ENCODE measurements around the gene IL6ST.
"Not testable (repeated sequence)": the region's sequence is repeated elsewhere in the genome, so short reads cannot be mapped to it uniquely, and the experiment has no call there.

Gene IL6ST

GRCh38 chr5:56003679-56004078 lies 8.9 kb upstream of the IL6ST start:
- no peak overlapping the region for H3K27ac ChIP-seq (ENCODE audit: low read depth, low read length)
- H3K4me3 ChIP-seq (ENCODE audit: low read depth in 1 of 2, low read length in 2 of 2), result no peak overlapping the region
- H3K27me3 ChIP-seq (ENCODE audit: control insufficient read depth in 1 of 2, insufficient read depth in 2 of 2, low read length in 2 of 2), result no peaks in the 10 kb centered on the region

GRCh38 chr5:56003179-56003578 lies 8.4 kb upstream of the IL6ST start:
- no peaks in the 10 kb centered on the region for H3K9me3 ChIP-seq (ENCODE audit: low read length)
- H3K4me1 ChIP-seq (ENCODE audit: insufficient read depth, low read length), result no peaks in the 10 kb centered on the region
- H3K4me3 ChIP-seq (ENCODE audit: low read depth in 1 of 2, low read length in 2 of 2), result no peak overlapping the region
- no peaks in the 10 kb centered on the region for H3K36me3 ChIP-seq (ENCODE audit: insufficient read depth, low read length)
- H3K9ac ChIP-seq (ENCODE audit: low read length), result no peak overlapping the region
- H3K27ac ChIP-seq (ENCODE audit: low read depth, low read length), result no peak overlapping the region
- no peaks in the 10 kb centered on the region for H3K27me3 ChIP-seq (ENCODE audit: control insufficient read depth in 1 of 2, insufficient read depth in 2 of 2, low read length in 2 of 2)

More at GRCh38 chr5:56003679-56004078, 8.9 kb upstream of the IL6ST start:
- no peaks in the 10 kb centered on the region for H3K9me3 ChIP-seq (ENCODE audit: low read length)
- no peaks in the 10 kb centered on the region for H3K36me3 ChIP-seq (ENCODE audit: insufficient read depth, low read length)
- no peaks in the 10 kb centered on the region for H3K4me1 ChIP-seq (ENCODE audit: insufficient read depth, low read length)
- no peak overlapping the region for H3K9ac ChIP-seq (ENCODE audit: low read length)

DNA sequence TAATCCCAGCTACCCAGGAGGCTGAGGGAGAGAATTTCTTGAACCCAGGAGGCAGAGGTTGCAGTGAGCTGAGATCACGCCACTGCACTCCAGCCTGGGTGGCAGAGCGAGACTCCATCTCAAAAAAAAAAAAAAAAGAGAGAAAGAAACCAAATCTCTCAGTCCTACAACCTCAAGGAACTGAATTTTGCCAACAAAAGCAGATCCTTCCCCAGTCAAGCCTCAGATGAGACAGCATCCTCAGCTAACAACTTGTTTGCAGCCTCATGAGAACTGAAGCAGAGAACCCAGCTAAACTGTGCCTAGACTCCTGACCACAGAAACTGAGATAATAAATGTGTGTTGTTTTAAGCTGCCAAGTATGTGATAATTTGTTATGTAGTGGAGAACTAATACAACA lies 7.5 kb upstream of the IL6ST start:
- no peak overlapping the region for H3K9ac ChIP-seq (ENCODE audit: low read length)
- no peaks in the 10 kb centered on the region for H3K4me1 ChIP-seq (ENCODE audit: insufficient read depth, low read length)
- no peak overlapping the region for H3K4me3 ChIP-seq (ENCODE audit: low read depth in 1 of 2, low read length in 2 of 2)
- no peak overlapping the region for H3K27ac ChIP-seq (ENCODE audit: low read depth, low read length)
- no peaks in the 10 kb centered on the region for H3K36me3 ChIP-seq (ENCODE audit: insufficient read depth, low read length)
- H3K9me3 ChIP-seq (ENCODE audit: low read length), result no peaks in the 10 kb centered on the region
- H3K27me3 ChIP-seq (ENCODE audit: control insufficient read depth in 1 of 2, insufficient read depth in 2 of 2, low read length in 2 of 2), result no peaks in the 10 kb centered on the region

DNA sequence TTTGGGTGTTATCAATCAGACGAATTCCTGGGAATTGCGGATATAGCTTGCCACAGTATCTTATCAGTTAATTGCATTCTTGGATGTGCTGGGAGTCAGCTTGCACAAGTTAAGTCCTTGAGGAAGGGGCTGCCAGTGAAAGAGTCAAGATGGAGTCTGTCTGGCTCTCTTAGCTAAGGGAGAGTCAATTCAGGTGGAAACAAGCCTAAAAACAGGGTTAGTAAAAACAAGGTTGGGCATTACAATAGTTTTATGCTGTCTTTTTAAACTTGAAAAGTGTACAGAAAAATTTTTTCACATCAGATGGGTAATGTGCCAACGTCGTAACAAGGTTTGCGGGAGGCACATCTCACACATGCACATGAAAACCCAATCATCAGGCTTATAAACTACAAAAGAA lies 5.5 kb upstream of the IL6ST start:
- not testable (repeated sequence) for H3K4me3 ChIP-seq (ENCODE audit: low read depth in 1 of 2, low read length in 2 of 2); H3K27me3 ChIP-seq (ENCODE audit: control insufficient read depth in 1 of 2, insufficient read depth in 2 of 2, low read length in 2 of 2); H3K9me3 ChIP-seq (ENCODE audit: low read length); H3K36me3 ChIP-seq (ENCODE audit: insufficient read depth, low read length); H3K27ac ChIP-seq (ENCODE audit: low read depth, low read length); H3K9ac ChIP-seq (ENCODE audit: low read length)
- peaks cover 10% of the 10 kb centered on the region for H3K4me1 ChIP-seq (ENCODE audit: insufficient read depth, low read length)

- H3K27ac ChIP-seq (ENCODE audit: low read depth, low read length), result no peak overlapping the region
- no peaks in the 10 kb centered on the region for H3K9me3 ChIP-seq (ENCODE audit: low read length)
- no peak overlapping the region for H3K4me3 ChIP-seq (ENCODE audit: low read depth in 1 of 2, low read length in 2 of 2)
- H3K36me3 ChIP-seq (ENCODE audit: insufficient read depth, low read length), result no peaks in the 10 kb centered on the region
- peaks cover 10% of the 10 kb centered on the region for H3K4me1 ChIP-seq (ENCODE audit: insufficient read depth, low read length)
- no peak overlapping the region for H3K9ac ChIP-seq (ENCODE audit: low read length)
- no peaks in the 10 kb centered on the region for H3K27me3 ChIP-seq (ENCODE audit: control insufficient read depth in 1 of 2, insufficient read depth in 2 of 2, low read length in 2 of 2)
Measured at GRCh38 chr5:55998966-55999365, 4.2 kb upstream of the IL6ST start.

DNA sequence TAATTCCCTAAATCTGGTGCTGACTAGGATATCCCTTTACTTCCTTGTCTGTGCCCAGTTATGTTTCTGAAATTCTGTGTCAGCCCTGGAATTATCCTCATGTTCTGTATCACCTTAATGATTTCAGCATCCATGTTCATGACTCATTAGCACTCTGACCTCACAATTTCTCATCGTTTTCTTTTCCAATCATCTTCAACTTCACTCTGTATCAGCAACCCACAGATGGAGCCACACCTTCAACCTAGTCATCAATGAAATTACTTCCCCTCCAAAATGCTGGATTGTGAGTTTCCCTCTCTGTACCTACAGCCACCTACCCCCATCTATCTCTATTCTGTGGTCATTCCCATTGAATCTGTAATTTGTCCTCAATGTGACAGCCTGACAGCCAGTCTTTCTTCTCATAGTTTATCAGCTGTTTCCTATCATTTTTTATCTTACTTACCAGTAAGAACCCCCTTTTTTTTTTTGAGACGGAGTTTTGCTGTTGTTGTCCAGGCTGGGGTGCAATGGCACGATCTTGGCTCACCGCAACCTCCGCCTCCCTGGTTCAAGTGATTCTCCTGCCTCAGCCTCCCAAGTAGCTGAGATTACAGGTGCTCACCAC lies 3.1 kb upstream of the IL6ST start:
- Histone ChIP-seq H3K27me3 (ENCODE audit: control insufficient read depth in 1 of 2, insufficient read depth in 2 of 2, low read length in 2 of 2) (no peaks in the 10 kb centered on the region), H3K4me1 (ENCODE audit: insufficient read depth, low read length) (peaks cover 11% of the 10 kb centered on the region), H3K9me3 (ENCODE audit: low read length) (no peaks in the 10 kb centered on the region), H3K4me3 (ENCODE audit: low read depth in 1 of 2, low read length in 2 of 2) (no peak overlapping the region), H3K9ac (ENCODE audit: low read length) (no peak overlapping the region), H3K36me3 (ENCODE audit: insufficient read depth, low read length) (no peaks in the 10 kb centered on the region), H3K27ac (ENCODE audit: low read depth, low read length) (no peak overlapping the region)

GRCh38 chr5:55994998-55995914 lies 493 bp upstream of the IL6ST start:
- Histone ChIP-seq H3K4me3 (ENCODE audit: low read depth in 1 of 2, low read length in 2 of 2) (peak overlapping the region; percentile 67 to 76), H3K9me3 (ENCODE audit: low read length) (no peaks in the 10 kb centered on the region), H3K27ac (ENCODE audit: low read depth, low read length) (peak overlapping the region; percentile 96), H3K36me3 (ENCODE audit: insufficient read depth, low read length) (no peaks in the 10 kb centered on the region), H3K4me1 (ENCODE audit: insufficient read depth, low read length) (peaks cover 26% of the 10 kb centered on the region), H3K9ac (ENCODE audit: low read length) (peak overlapping the region; percentile 88), H3K27me3 (ENCODE audit: control insufficient read depth in 1 of 2, insufficient read depth in 2 of 2, low read length in 2 of 2) (no peaks in the 10 kb centered on the region)

- H3K9me3 ChIP-seq (ENCODE audit: low read length), result no peaks in the 10 kb centered on the region
- peak overlapping the region; percentile 94 for H3K9ac ChIP-seq (ENCODE audit: low read length)
- H3K4me1 ChIP-seq (ENCODE audit: insufficient read depth, low read length), result peaks cover 38% of the 10 kb centered on the region
- peak overlapping the region; percentile 96 for H3K27ac ChIP-seq (ENCODE audit: low read depth, low read length)
- no peaks in the 10 kb centered on the region for H3K36me3 ChIP-seq (ENCODE audit: insufficient read depth, low read length)
- H3K4me3 ChIP-seq (ENCODE audit: low read depth in 1 of 2, low read length in 2 of 2), result peak overlapping the region; percentile 67 to 76
- H3K27me3 ChIP-seq (ENCODE audit: control insufficient read depth in 1 of 2, insufficient read depth in 2 of 2, low read length in 2 of 2), result no peaks in the 10 kb centered on the region
Measured at GRCh38 chr5:55993731-55994494, 850 bp downstream of the IL6ST start.

- no peaks in the 10 kb centered on the region for H3K36me3 ChIP-seq (ENCODE audit: insufficient read depth, low read length)
- no peaks in the 10 kb centered on the region for H3K27me3 ChIP-seq (ENCODE audit: control insufficient read depth in 1 of 2, insufficient read depth in 2 of 2, low read length in 2 of 2)
- H3K27ac ChIP-seq (ENCODE audit: low read depth, low read length), result peak overlapping the region; percentile 96
- peak overlapping the region; percentile 17 to 76 for H3K4me3 ChIP-seq (ENCODE audit: low read depth in 1 of 2, low read length in 2 of 2)
- H3K9me3 ChIP-seq (ENCODE audit: low read length), result no peaks in the 10 kb centered on the region
- peaks cover 38% of the 10 kb centered on the region for H3K4me1 ChIP-seq (ENCODE audit: insufficient read depth, low read length)
- H3K9ac ChIP-seq (ENCODE audit: low read length), result peak overlapping the region; percentile 94
Measured at GRCh38 chr5:55993013-55993412, 1.8 kb downstream of the IL6ST start.

- Histone ChIP-seq H3K27ac (ENCODE audit: low read depth, low read length) (no peak overlapping the region), H3K4me3 (ENCODE audit: low read depth in 1 of 2, low read length in 2 of 2) (peak overlapping the region in 1 of 2 donors; percentile 76), H3K27me3 (ENCODE audit: control insufficient read depth in 1 of 2, insufficient read depth in 2 of 2, low read length in 2 of 2) (no peaks in the 10 kb centered on the region), H3K9ac (ENCODE audit: low read length) (peak overlapping the region; percentile 94), H3K36me3 (ENCODE audit: insufficient read depth, low read length) (peaks cover 1% of the 10 kb centered on the region), H3K9me3 (ENCODE audit: low read length) (no peaks in the 10 kb centered on the region), H3K4me1 (ENCODE audit: insufficient read depth, low read length) (peaks cover 36% of the 10 kb centered on the region)
Measured at GRCh38 chr5:55991768-55992486, 2.8 kb downstream of the IL6ST start.

DNA sequence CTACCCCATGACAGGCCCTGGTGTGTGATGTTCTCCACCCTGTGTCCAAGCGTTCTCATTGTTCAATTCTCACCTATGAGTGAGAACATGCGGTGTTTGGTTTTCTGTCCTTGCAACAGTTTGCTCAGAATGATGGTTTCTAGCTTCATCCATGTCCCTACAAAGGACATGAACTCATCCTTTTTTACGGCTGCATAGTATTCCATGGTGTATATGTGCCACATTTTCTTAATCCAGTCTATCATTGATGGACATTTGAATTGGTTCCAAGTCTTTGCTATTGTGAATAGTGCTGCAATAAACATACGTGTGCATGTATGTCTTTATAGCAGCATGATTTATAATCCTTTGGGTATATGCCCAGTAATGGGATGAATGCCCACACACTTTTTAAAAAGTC lies 3.9 kb downstream of the IL6ST start:
- peaks cover 28% of the 10 kb centered on the region for H3K4me1 ChIP-seq (ENCODE audit: insufficient read depth, low read length)
- not testable (repeated sequence) for H3K4me3 ChIP-seq (ENCODE audit: low read depth in 1 of 2, low read length in 2 of 2); H3K36me3 ChIP-seq (ENCODE audit: insufficient read depth, low read length); H3K9me3 ChIP-seq (ENCODE audit: low read length); H3K27me3 ChIP-seq (ENCODE audit: control insufficient read depth in 1 of 2, insufficient read depth in 2 of 2, low read length in 2 of 2); H3K9ac ChIP-seq (ENCODE audit: low read length); H3K27ac ChIP-seq (ENCODE audit: low read depth, low read length)

Data from muscle layer of colon (tissue), 2 donors.